Fibroblast of lung (primary cell): ENCODE measurements around the gene MRPS2. TPM values are rescaled to one million over a fixed set of nuclear protein-coding genes. Genes with fewer than 3 reads are reported as not detected.

ENCODE experiments used
- DNase-seq, 2 donors: peaks; one replicate each; pipeline versions ENCODE4 v3.0.0 to v3.0.0-alpha.2; 2010; ENCODE audit warnings: low read depth in 2 of 2
- H2AFZ ChIP-seq: 2 replicates; pipeline ENCODE4 v1.5.1; 2012; ENCODE audit warnings: low read length, control low read depth, inconsistent platforms
- H3K27ac ChIP-seq: 2 replicates; pipeline ENCODE4 v1.5.1; 2011; ENCODE audit warnings: low read length, control low read depth; ENCODE audit not compliant: insufficient read depth
- H3K27me3 ChIP-seq: 2 replicates; pipeline ENCODE4 v1.5.1; 2011; ENCODE audit warnings: mild to moderate bottlenecking, low read length; ENCODE audit not compliant: control insufficient read depth, insufficient read depth
- H3K36me3 ChIP-seq: 2 replicates; pipeline ENCODE4 v1.5.1; 2011; ENCODE audit warnings: low read length; ENCODE audit not compliant: control insufficient read depth, insufficient read depth
- H3K4me1 ChIP-seq: 2 replicates; pipeline ENCODE4 v1.5.1; 2011; ENCODE audit warnings: low read length; ENCODE audit not compliant: control insufficient read depth, insufficient read depth; ENCODE audit errors: extremely low read depth
- H3K4me2 ChIP-seq: 2 replicates; pipeline ENCODE4 v1.5.1; 2011; ENCODE audit warnings: low read length, control low read depth; ENCODE audit not compliant: insufficient read depth; ENCODE audit errors: extremely low read depth
- H3K4me3 ChIP-seq, 4 experiments: fragments of 200-600 bp in 1 of 4; sonication (generic) in 1 of 4; replicated peaks in 1 of 4; 2 replicates each; pipeline ENCODE4 v1.5.1; 2011 to 2016; ENCODE audit warnings: low read length in 4 of 4, low read depth in 3 of 4, mild to moderate bottlenecking in 3 of 4, control low read depth in 2 of 4, inconsistent platforms in 1 of 4, mixed read lengths in 1 of 4; ENCODE audit not compliant: insufficient read depth in 1 of 4; ENCODE audit errors: control extremely low read depth in 1 of 4
- H3K79me2 ChIP-seq: 2 replicates; pipeline ENCODE4 v1.5.1; 2012; ENCODE audit warnings: mild to moderate bottlenecking, low read length, inconsistent platforms; ENCODE audit not compliant: control insufficient read depth, insufficient read depth
- H3K9ac ChIP-seq: 2 replicates; pipeline ENCODE4 v1.5.1; 2011; ENCODE audit warnings: mild to moderate bottlenecking, low read length, control low read depth; ENCODE audit not compliant: insufficient read depth
- H3K9me3 ChIP-seq: 2 replicates; pipeline ENCODE4 v1.5.1; 2012; ENCODE audit warnings: low read depth, low read length; ENCODE audit not compliant: control insufficient read depth, insufficient read depth
- H4K20me1 ChIP-seq: 2 replicates; pipeline ENCODE4 v1.5.1; 2011; ENCODE audit warnings: low read length; ENCODE audit not compliant: control insufficient read depth, insufficient read depth; ENCODE audit errors: extremely low read depth
- EZH2 ChIP-seq: IDR thresholded peaks from 2 replicates; pipeline ENCODE4 v1.5.1; 2012; ENCODE audit warnings: low read length, control low read depth, mild to moderate bottlenecking; ENCODE audit errors: missing control alignments
- polyA plus RNA-seq, 2 donors: library from polyadenylated mRNA; depleted of rRNA in 1 of 2; stranded (reverse) in 1 of 2; unstranded in 1 of 2; fragments of >200 nt; gene quantifications; 2 replicates each; pipeline ENCODE4 v1.2.1, GENCODE V29; 2011 to 2012; ENCODE audit warnings: missing spikeins in 1 of 2
- total RNA-seq: library from RNA; depleted of rRNA; stranded (reverse); fragments of >200 nt; gene quantifications from 2 replicates; pipeline ENCODE4 v1.2.1, GENCODE V29; 2014
- TF ChIP-seq, protein P1 (sequence below), 2 donors: IDR thresholded peaks in 1 of 2; conservative IDR thresholded peaks in 1 of 2; 1 replicate in 1 of 2; 2 replicates in 1 of 2; pipeline ENCODE4 v1.5.1; 2011 to 2012; ENCODE audit warnings: low read length in 2 of 2, control low read depth in 1 of 2, inconsistent platforms in 1 of 2, low read depth in 1 of 2, mild to moderate bottlenecking in 1 of 2

The MRPS2 gene
- total and polyA plus RNA-seq, 2 donors (not counting 1 experiment from before 2014, with no cell fraction given) = 10.4 to 43.6 TPM

DNA sequence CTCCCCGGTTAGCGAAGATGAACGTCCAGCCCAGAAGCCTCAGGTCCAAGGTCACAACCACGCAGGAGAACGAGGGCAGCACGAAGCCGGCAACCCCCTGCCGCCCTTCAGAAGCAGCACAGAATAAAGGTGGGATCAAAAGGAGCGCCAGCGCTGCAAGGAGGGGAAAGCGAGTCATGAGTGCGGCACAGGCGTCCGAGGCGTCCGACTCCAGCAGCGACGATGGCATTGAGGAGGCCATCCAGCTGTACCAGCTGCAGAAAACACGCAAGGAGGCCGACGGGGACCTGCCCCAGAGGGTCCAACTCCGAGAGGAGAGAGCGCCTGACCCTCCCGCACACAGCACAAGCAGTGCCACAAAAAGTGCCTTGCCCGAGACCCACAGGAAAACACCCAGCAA lies 15.1 kb upstream of the MRPS2 start:
- no peak overlapping the region for H3K4me2 ChIP-seq
- H3K9ac ChIP-seq = no peak overlapping the region
- no peaks in the 10 kb centered on the region for H3K4me1 ChIP-seq
- H2AFZ ChIP-seq = no peak overlapping the region
- peaks cover 3% of the 10 kb centered on the region for H3K36me3 ChIP-seq
- H3K27me3 ChIP-seq = no peaks in the 10 kb centered on the region
- TF ChIP-seq, protein P1, sequence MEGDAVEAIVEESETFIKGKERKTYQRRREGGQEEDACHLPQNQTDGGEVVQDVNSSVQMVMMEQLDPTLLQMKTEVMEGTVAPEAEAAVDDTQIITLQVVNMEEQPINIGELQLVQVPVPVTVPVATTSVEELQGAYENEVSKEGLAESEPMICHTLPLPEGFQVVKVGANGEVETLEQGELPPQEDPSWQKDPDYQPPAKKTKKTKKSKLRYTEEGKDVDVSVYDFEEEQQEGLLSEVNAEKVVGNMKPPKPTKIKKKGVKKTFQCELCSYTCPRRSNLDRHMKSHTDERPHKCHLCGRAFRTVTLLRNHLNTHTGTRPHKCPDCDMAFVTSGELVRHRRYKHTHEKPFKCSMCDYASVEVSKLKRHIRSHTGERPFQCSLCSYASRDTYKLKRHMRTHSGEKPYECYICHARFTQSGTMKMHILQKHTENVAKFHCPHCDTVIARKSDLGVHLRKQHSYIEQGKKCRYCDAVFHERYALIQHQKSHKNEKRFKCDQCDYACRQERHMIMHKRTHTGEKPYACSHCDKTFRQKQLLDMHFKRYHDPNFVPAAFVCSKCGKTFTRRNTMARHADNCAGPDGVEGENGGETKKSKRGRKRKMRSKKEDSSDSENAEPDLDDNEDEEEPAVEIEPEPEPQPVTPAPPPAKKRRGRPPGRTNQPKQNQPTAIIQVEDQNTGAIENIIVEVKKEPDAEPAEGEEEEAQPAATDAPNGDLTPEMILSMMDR (conservative IDR thresholded peaks at IDR 0.05 in 1 of 2, IDR thresholded peaks at IDR 0.05 in 1 of 2; ENCODE audit: low read depth in 1 of 2, low read length in 2 of 2) = no peak
- no peaks in the 10 kb centered on the region for H4K20me1 ChIP-seq
- H3K79me2 ChIP-seq = no peaks in the 10 kb centered on the region
- DNase-seq = no peak
- no peak overlapping the region for H3K27ac ChIP-seq
- no peak overlapping the region for H3K4me3 ChIP-seq
- H3K9me3 ChIP-seq = no peaks in the 10 kb centered on the region

DNA sequence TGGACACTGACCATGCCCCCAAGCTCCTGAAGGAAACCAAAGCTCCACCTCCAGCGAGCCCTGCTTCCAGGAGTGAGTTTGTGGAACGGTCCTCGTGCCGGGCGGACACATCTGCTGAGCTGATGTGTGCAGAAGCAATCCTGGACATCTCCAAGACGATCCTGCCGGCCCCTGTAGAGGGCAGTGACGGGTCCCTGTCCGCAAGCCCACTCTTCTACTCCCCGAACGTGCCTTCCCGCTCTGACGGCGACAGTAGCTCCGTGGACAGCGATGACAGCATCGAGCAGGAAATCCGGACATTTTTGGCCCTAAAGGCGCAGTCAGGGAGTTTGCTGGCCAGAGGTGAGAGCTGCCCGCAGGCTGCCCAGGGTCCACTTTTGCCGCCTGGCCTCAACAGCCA lies 14.7 kb upstream of the MRPS2 start:
- Histone ChIP-seq H3K4me3 (no peak overlapping the region), H3K36me3 (peaks cover 3% of the 10 kb centered on the region), H2AFZ (no peak overlapping the region), H3K4me1 (no peaks in the 10 kb centered on the region), H4K20me1 (no peaks in the 10 kb centered on the region), H3K79me2 (no peaks in the 10 kb centered on the region), H3K27me3 (no peaks in the 10 kb centered on the region), H3K4me2 (no peak overlapping the region), H3K27ac (no peak overlapping the region), H3K9ac (no peak overlapping the region), H3K9me3 (no peaks in the 10 kb centered on the region)
- no peak for DNase-seq
- TF ChIP-seq, protein P1 (conservative IDR thresholded peaks at IDR 0.05 in 1 of 2, IDR thresholded peaks at IDR 0.05 in 1 of 2; ENCODE audit: low read depth in 1 of 2, low read length in 2 of 2) = no peak
- TF ChIP-seq EZH2 = no peak

DNA sequence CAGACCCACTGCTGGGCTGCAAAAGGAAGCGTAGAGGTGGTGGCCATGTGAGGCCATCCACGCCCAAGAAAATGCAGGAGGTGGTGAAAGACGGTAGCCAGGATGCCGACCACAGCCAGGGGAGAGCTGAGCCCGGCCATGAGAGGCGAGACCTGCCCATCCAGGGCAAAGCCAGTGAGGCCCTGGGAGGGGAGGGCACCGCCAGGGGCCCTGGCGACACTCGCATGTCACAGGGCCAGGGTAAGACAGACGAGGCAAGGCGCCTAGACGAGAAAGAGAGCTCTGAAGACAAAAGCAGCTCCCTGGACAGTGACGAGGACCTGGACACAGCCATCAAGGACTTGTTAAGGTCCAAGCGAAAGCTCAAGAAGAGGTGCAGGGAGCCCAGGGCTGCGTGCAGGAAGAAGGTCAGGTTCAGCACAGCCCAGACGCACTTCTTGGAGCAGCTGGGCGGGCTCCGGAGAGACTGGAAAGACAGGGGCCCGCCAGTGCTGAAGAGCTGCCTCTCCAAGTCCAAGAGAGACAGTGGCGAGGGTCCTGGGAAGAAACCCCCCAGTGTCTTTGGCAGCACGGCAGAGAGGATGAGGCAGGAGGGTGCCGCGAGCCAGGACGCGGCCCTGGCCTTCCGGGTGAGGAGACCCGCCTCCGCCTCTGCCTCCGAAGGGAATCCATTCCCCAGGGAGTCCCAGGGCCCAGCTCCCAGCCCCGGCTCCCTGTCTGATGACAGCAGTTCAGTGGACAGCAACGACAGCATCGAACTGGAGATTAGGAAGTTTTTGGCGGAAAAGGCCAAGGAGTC lies 14.0 kb upstream of the MRPS2 start:
- H3K36me3 ChIP-seq = peaks cover 3% of the 10 kb centered on the region

More for the DNA sequence above, 14.0 kb upstream of the MRPS2 start:
- Histone ChIP-seq H3K27me3 (no peaks in the 10 kb centered on the region), H3K9me3 (no peaks in the 10 kb centered on the region), H3K79me2 (no peaks in the 10 kb centered on the region), H3K4me3 (no peak overlapping the region), H4K20me1 (no peaks in the 10 kb centered on the region), H2AFZ (no peak overlapping the region), H3K4me2 (no peak overlapping the region), H3K4me1 (no peaks in the 10 kb centered on the region), H3K27ac (no peak overlapping the region), H3K9ac (no peak overlapping the region)
- DNase-seq = no peak
- TF ChIP-seq, protein P1 (conservative IDR thresholded peaks at IDR 0.05 in 1 of 2, IDR thresholded peaks at IDR 0.05 in 1 of 2; ENCODE audit: low read depth in 1 of 2, low read length in 2 of 2) = no peak
- no peak for TF ChIP-seq EZH2
